Renal cortical epithelial cell (primary cell): ENCODE data around the gene OR8B2. TPM values are rescaled to one million over a fixed set of nuclear protein-coding genes. Genes with fewer than 3 reads are reported as not detected.
A peak's percentile ranks its signal among the peaks of the same experiment; 100 is the strongest.
"Not testable (repeated sequence)": the region's sequence is repeated elsewhere in the genome, so short reads cannot be mapped to it uniquely, and the experiment has no call there.

Experiments used
- DNase-seq: peaks from one replicate; pipeline ENCODE4 v3.0.0-alpha.2; 2011; ENCODE audit warnings: low read depth
- total RNA-seq: library from RNA; depleted of rRNA; stranded (reverse); fragments of >200 nt; gene quantifications from 2 replicates; pipeline ENCODE4 v1.2.3, GENCODE V29; 2014

OR8B2 gene, protein sequence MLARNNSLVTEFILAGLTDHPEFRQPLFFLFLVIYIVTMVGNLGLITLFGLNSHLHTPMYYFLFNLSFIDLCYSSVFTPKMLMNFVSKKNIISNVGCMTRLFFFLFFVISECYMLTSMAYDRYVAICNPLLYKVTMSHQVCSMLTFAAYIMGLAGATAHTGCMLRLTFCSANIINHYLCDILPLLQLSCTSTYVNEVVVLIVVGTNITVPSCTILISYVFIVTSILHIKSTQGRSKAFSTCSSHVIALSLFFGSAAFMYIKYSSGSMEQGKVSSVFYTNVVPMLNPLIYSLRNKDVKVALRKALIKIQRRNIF
- total RNA-seq, result not detected in 2 replicates

DNA sequence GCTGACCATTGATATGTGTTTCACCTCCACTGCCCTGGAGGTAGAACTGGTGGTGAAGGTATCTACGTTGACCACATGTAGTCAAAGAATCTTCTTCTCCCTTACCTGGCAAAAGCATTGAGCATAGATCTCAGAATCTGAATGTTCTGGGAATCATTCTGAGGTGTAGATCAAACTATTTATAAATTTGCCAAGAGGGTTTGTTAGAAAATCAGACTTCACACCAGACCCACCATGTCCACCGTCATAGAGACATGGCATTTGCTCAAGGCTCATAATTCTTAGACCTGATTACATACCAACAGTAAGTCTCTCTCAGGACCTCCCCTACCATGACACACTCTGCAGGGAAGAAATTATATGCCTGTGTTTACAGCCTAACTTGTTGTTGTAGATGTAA, at the start of gene OR8B2:
Gene OR8B2 (minus strand): TSS at position 101 of the 400 bp plus-strand sequence. CDS start 1,156 bp downstream, outside the sequence.
- no peak for DNase-seq

GRCh38 chr11:124429599-124429998, 45.3 kb upstream of the OR8B2 start:
- no peak for DNase-seq

GRCh38 chr11:124424384-124424921, 40.2 kb upstream of the OR8B2 start, which contains the start of gene OR8B4:
Gene OR8B4, minus strand, starts transcription at chr11:124424871. Its CDS starts 0 bp downstream, at chr11:124424871.
- DNase-seq, result no peak

DNA sequence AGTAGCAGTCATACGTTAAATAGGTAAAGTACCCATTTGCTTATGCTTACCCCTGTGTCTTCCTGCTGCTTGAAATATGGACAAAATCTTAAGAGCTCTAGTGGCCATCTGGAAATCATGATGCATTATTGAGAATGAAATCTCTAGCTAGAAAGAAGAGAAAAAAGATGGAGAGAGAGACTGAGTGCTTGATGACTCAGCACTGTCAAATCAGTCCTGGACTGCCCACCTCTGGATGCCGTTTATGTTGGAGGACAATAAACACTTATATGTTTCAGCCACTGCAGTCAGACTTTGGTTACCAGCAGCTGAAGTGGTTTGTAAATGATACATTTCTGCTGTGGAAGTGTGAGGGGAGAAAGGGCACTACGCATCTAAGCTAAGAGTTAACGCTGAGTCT, 36.7 kb upstream of the OR8B2 start:
- no peak for DNase-seq

DNA sequence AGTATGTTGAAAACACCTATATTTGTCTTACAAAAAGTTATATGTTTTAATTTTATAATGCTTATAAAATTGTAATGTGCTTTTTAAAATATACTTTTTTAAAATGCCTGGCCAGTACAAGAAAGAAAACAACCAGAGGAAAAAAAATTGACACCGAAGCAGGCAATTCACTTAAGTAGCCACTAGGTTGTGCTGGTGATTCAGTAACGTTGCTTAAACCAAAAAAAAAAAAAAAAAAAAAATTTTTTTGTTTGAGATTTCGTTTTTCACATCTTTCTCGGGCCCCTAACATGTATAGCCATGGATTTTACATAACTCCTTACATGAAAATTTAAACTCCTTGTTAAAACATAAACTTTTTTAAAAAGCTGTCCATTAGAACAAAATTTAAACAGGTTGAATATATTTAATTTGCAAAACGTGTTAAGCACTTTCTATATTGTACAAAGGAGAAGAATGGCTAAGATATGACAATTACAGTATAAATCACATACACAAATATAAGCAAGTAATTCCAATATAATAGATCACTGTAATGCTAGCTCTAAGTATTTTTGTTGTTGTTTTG, 31.1 kb upstream of the OR8B2 start:
- DNase-seq, result peak; percentile 54

DNA sequence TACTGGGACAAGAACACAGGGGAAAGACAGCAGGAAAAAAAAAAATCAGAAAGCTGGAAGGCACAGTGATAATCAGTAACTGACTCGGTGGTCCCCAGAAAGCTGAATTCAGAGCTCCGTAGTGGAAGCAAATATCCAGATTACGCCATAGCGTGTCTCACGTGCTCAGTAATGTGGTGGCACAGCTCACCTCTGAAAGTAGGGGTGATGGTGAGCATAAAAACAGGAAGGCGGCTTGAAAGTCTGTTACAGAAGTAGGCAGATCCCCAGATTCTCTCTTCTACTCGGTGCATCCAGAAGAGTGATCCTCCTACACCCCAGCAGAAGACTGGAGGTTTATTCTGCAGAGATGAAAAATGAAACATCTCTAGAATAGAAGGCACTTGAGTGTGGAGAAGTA, 25.6 kb upstream of the OR8B2 start:
- DNase-seq, result no peak

DNA sequence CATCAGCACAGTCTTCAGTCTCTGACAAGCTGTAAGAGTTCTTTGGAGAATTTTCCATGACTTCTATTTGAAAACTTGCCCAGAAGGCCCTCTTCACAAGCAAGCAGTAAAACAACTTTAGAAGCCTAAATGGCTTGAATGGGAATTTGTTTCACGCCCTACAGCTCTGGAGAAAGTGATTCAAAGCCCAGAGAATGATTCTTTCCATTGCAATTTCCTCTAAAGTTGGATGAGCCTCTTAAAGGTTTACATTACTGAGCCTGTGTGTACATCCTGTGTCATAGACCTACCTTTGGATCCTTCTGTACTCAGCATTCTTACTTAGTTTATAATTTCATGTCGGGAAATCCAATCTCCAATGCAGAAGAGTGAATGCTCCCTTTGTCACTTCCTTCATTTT, 21.3 kb upstream of the OR8B2 start:
- no peak for DNase-seq

GRCh38 chr11:124403186-124403585, 18.9 kb upstream of the OR8B2 start:
- not testable (repeated sequence) for DNase-seq

GRCh38 chr11:124402326-124402922, 18.1 kb upstream of the OR8B2 start:
- DNase-seq, result peak; percentile 70

- DNase-seq, result no peak
Measured at GRCh38 chr11:124398924-124399323, 14.6 kb upstream of the OR8B2 start, which contains the start of gene OR8B3. Gene OR8B3, minus strand, starts transcription at chr11:124399024. Its CDS starts 1,673 bp downstream, at chr11:124397351.

DNA sequence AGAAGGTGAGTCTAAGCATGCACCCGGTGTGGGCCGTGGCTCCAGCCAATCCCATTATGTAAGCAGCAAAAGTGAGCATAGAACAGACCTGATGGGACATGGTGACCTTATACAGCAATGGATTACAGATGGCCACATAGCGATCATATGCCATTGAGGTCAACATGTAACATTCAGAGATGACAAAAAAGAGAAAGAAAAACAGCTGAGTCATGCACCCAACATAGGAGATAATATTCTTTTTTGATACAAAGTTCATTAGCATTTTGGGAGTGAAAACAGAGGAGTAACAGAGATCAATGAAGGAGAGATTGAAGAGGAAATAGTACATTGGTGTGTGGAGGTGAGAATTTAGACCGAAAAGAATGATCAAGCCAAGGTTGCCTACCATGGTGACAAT, 12.5 kb upstream of the OR8B2 start:
- not testable (repeated sequence) for DNase-seq

GRCh38 chr11:124394408-124394807, 10.1 kb upstream of the OR8B2 start:
- no peak for DNase-seq

DNA sequence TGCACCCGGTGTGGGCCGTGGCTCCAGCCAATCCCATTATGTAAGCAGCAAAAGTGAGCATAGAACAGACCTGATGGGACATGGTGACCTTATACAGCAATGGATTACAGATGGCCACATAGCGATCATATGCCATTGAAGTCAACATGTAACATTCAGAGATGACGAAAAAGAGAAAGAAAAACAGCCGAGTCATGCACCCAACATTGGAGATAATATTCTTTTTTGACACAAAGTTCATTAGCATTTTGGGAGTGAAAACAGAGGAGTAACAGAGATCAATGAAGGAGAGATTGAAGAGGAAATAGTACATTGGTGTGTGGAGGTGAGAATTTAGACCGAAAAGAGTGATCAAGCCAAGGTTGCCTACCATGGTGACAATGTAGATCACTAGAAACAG, 1.4 kb downstream of the OR8B2 start:
- not testable (repeated sequence) for DNase-seq

- no peak for DNase-seq
Measured at GRCh38 chr11:124380585-124380984, 3.7 kb downstream of the OR8B2 start.

DNA sequence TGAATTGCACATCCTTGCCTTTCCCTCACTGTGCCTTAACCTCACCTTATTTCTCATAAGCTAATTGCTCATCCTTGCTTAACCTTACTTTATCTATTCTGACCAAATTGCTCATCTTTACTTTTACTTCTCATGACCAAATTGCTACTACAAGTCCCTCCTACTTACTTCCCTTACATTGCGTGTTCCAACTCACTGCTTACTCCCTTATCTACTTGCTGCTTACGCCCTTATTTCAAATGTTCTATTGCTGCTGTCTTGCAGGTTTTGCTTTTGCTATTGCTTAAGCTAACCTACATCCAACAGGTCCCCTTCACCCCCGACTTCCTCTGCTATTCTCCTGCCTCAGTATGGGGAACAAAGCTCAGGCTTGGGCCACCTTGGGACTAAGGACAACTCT, 8.0 kb downstream of the OR8B2 start:
- no peak for DNase-seq

- DNase-seq, result no peak
Measured at GRCh38 chr11:124359566-124359965, 24.7 kb downstream of the OR8B2 start.

- no peak for DNase-seq
Measured at GRCh38 chr11:124346311-124346955, 37.9 kb downstream of the OR8B2 start.

DNA sequence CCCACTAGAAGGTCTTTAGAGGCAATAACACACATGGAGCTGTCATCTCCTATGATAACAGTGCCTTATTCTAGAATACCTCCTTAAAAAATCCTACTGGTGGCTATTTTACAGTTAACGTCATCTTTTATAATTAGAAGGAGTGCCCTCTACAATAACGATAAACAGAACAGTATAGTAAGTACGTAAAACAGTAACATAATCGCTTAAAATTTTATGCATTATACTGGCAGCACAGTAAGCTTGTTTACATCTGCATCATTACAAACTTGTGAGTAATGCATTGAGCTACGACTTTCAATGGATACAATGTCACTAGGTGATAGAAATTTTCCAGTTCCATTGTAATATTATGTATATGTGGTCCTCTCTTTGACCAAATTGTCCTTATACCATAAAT, 40.0 kb downstream of the OR8B2 start:
- no peak for DNase-seq

- no peak for DNase-seq
Measured at GRCh38 chr11:124340142-124340447, 44.2 kb downstream of the OR8B2 start.

GRCh38 chr11:124339396-124340141, 44.7 kb downstream of the OR8B2 start:
- no peak for DNase-seq
